AG10803 (cell line): ENCODE data around the gene TAF8.

Experiments
- DNase-seq: peaks from one replicate; pipeline ENCODE4 v3.0.0; 2010; ENCODE audit warnings: low read depth
- H3K4me3 ChIP-seq: 2 replicates; pipeline ENCODE4 v1.5.1; 2011; ENCODE audit warnings: mild to moderate bottlenecking, low read length, control low read depth
- TF ChIP-seq, protein P1 (sequence below): conservative IDR thresholded peaks from 2 replicates; pipeline ENCODE4 v1.5.1; 2011; ENCODE audit warnings: mild to moderate bottlenecking, low read length, control low read depth, inconsistent platforms

Gene TAF8

DNA sequence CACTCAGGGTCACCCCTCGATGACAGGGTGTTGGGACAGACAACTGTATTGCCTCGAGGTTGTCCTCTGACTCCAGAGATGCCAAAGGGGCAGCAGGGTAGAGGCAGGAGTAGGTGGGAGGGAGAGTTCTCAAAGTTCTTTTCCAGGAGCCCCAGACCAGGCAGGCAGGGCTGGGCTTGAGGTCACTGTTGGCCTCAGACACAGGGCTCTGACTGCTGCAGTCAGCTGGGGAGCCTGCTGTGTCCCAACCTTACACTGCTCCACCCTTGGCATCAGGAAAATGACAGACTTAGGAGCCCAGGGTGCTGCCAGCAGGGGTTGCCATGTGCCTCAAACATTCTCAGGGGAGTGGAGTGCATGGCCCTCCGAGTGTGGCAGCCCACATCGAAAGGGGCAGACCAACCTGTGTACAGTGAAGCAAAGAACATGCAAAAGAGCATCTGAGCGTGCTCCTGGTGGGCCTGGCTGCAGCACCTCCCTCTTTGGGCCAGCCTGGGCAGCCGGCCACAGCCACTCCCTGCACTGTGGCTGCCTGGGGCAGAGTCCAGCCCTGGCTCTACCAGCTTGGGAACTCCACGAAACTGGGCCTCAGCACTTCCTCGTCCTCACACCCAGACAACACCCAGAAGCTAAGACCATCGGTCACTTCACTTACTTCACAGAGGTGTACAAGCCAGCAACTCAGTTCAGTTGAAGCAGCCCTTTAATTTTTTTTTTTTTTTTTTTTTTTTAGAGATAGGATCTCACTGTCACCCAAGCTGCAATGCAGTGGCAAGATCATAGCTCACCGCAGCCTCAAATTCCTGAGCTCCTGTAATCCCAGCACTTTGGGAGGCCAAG lies 68.1 kb downstream of the TAF8 start:
- DNase-seq: peak; percentile 55

DNA sequence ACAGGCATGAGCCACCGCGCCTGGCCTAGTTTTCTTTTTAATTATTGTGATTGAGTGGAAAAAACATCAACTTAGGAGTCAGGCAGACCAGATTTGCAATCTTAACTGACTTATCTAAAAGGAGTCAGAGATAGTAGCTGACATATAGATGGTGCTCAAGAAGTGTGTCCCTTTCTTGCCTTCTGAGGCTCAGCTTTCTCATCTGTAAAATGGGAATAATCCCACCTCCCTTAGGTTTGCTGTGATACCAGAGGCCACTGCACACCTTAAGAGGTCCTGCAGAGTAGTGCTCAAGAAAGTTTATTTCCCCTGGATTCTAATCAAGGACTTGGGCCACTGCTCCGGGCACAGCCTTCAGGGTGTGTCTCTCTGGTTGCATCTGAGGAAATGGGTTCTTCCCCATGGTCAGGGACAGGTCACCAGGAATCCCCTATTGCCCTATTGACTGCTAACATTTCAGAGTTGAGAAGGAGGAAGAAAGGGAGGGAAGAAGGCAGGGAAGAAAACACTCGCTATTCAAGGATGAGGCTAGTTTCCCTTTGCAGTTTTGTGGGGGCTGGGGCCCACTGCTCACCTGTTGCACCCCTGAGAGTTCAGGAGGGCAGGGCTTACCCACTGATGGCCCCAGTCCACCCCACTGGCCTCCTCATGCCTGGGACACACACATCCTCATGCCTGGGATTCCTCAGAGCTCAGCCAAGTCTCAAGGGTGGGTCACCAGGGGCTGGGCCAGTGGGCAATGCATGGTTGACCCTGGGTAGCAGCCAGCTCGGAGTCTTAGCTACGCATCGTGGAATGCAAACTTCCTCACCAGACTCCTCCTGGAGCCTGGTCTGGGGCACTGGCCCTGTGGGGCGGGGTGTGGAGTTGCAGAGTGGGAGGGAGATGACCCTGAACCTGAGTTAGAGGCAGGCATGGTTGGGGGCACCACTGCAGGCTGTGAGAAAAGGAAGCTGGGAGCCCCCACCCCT lies 70.9 kb downstream of the TAF8 start:
- H3K4me3 ChIP-seq: no peak overlapping the region
- DNase-seq: peak; percentile 78
- TF ChIP-seq, protein P1, sequence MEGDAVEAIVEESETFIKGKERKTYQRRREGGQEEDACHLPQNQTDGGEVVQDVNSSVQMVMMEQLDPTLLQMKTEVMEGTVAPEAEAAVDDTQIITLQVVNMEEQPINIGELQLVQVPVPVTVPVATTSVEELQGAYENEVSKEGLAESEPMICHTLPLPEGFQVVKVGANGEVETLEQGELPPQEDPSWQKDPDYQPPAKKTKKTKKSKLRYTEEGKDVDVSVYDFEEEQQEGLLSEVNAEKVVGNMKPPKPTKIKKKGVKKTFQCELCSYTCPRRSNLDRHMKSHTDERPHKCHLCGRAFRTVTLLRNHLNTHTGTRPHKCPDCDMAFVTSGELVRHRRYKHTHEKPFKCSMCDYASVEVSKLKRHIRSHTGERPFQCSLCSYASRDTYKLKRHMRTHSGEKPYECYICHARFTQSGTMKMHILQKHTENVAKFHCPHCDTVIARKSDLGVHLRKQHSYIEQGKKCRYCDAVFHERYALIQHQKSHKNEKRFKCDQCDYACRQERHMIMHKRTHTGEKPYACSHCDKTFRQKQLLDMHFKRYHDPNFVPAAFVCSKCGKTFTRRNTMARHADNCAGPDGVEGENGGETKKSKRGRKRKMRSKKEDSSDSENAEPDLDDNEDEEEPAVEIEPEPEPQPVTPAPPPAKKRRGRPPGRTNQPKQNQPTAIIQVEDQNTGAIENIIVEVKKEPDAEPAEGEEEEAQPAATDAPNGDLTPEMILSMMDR: no peak

More for the DNA sequence above, 68.1 kb downstream of the TAF8 start:
- TF ChIP-seq, protein P1: no peak
- no peak overlapping the region for H3K4me3 ChIP-seq

DNA sequence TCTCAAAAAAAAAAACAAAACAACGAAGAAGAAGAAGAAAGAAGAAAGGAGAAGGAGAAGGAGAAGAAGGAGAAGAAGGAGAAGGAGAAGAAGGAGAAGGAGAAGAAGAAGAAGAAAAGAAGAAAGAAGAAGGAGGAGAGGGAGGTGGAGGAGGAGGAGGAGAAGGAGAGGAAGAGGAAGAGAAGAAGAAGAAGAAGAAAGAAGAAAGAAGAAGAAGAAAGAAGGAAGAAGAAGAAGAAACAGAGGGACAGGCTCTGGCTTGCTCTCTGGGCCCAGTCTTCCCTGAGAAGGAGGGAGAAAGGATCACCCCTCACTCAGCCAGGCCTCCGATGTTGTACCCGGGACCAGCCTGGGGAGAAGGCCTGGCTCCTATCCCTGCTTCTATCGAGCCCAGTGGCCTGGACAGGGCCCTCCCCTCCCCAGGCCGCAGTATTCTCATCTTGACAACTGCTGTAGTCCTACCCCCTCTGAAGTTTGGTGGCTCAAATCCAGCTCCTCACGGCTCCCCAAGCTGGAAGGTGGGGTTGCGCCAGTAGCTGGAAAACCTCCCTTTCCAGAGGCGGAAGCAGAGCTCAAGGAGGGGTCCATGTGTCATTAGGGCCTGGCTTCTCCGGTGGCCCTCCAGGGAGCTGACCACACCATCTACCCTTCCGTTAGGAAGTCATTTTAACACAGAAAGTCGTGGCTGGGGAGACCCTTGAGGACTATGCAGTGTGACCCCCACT lies 73.2 kb downstream of the TAF8 start:
- H3K4me3 ChIP-seq: no peak overlapping the region
- TF ChIP-seq, protein P1: no peak
- DNase-seq: peak; percentile 12

DNA sequence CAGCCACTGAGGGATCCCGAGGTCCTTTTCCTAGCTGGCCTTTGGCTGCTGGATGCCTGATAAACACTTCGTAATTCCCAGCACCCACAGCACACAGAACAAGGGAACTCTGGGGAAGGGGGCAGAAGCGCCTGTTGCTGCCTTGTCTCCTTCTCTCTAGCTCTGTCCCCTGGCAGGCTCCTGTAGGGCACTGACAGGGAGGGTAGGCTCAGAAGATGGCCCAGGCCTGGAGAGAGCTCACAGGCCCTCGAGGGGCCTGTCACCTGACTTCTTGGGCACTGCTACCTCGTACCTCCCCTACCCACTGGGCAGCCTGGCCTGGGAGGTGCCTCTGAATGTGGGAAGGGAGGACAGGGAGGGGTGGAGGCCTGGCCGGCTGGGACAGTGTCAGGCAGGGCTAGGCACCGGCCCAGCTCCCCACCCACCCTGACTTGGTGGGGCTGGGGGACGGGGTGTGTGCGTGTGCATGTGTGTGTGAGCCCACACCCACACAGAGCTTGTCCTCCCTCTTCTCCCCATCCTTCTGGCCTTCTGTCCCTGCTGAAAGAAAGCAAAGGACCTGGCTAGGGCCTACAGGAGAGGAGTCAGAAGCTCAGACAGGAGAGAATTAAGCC lies 74.0 kb downstream of the TAF8 start:
- no peak overlapping the region for H3K4me3 ChIP-seq
- no peak for DNase-seq
- TF ChIP-seq, protein P1: no peak

DNA sequence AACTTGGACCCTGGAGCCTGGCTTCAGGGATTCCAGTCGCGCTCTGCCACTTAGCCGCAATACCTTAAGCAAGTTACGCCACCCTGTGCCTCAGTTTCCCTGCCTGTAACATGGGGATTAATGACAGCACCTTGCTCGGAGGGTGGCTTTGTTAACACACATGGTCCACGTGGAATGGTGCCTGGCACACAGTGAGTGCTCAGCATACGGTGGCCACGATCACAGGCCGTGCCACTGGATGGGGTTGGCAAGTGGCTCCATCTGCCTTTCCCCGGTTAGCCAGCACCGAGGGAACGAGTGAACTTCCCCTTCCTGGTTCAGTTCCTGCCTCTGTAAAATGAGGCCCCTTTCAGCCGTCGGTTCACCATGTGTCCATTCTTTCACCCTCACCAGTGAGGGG lies 74.9 kb downstream of the TAF8 start:
- DNase-seq: no peak
- TF ChIP-seq, protein P1: no peak
- H3K4me3 ChIP-seq: no peak overlapping the region

DNA sequence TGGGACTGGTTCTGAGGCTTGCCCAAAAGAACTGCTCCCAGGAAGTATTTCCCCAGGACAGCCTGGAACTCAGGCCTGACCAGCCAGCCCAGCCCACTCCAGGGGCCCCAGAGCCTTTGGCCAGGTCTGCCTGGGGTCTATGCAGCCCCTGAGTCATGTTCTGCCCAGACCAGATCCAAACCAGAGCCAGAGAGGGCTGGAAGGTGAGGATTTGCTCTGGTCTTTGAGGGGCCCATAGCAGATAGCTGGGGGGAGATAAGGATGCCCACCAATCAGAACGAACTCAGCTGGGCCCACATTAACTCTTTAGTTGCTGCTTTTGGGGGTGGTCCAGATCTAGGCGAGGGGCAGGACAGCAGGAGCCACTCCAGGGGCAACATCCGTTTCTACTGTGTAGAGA lies 75.3 kb downstream of the TAF8 start:
- DNase-seq: no peak
- TF ChIP-seq, protein P1: no peak

More for the DNA sequence above, 75.3 kb downstream of the TAF8 start:
- no peak overlapping the region for H3K4me3 ChIP-seq
